GM12873 (cell line): ENCODE results near the gene CYLD.

Experiments
- TF ChIP-seq, protein P1 (sequence below): IDR thresholded peaks from 2 replicates; pipeline ENCODE4 v1.5.1; 2012; ENCODE audit warnings: low read depth, mild to moderate bottlenecking, moderate library complexity, low read length, control low read depth; ENCODE audit not compliant: insufficient read depth; ENCODE audit errors: missing control alignments

Gene CYLD

DNA sequence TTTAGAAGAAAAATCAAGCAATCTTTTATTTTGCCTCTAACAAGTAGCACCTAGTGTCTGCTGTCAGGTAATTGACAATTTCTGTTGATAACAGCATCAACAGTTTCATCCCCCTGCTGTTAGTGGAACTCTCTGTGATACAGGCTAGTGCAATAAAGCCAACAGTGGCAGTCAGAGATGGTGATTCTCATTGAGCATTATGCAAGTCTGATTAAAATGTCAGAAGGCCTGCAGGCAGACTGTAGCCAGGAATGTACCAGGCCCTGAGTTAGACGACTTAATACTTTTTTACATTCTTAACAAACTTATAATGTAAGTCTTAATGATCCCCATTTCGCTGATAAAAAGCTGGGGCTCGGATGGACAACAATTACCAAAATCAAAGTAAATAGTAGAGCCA lies 14.6 kb downstream of the CYLD start:
- TF ChIP-seq, protein P1, sequence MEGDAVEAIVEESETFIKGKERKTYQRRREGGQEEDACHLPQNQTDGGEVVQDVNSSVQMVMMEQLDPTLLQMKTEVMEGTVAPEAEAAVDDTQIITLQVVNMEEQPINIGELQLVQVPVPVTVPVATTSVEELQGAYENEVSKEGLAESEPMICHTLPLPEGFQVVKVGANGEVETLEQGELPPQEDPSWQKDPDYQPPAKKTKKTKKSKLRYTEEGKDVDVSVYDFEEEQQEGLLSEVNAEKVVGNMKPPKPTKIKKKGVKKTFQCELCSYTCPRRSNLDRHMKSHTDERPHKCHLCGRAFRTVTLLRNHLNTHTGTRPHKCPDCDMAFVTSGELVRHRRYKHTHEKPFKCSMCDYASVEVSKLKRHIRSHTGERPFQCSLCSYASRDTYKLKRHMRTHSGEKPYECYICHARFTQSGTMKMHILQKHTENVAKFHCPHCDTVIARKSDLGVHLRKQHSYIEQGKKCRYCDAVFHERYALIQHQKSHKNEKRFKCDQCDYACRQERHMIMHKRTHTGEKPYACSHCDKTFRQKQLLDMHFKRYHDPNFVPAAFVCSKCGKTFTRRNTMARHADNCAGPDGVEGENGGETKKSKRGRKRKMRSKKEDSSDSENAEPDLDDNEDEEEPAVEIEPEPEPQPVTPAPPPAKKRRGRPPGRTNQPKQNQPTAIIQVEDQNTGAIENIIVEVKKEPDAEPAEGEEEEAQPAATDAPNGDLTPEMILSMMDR = no peak

- TF ChIP-seq, protein P1 = no peak
Measured at GRCh38 chr16:50761267-50761666, 19.4 kb downstream of the CYLD start.

GRCh38 chr16:50762241-50762640 lies 20.4 kb downstream of the CYLD start:
- TF ChIP-seq, protein P1 = no peak

- TF ChIP-seq, protein P1 = no peak
Measured at GRCh38 chr16:50763211-50763610, 21.3 kb downstream of the CYLD start.

- TF ChIP-seq, protein P1 = no peak
Measured at GRCh38 chr16:50765260-50765659, 23.4 kb downstream of the CYLD start.

GRCh38 chr16:50765861-50766260 lies 24.0 kb downstream of the CYLD start:
- TF ChIP-seq, protein P1 = no peak

- TF ChIP-seq, protein P1 = no peak
Measured at GRCh38 chr16:50767197-50767596, 25.3 kb downstream of the CYLD start.
